NB4 (cell line): ENCODE results near the gene GATAD2B.

Experiments
- CTCF ChIP-seq: IDR thresholded peaks from one replicate; pipeline ENCODE4 v1.5.1; 2012; ENCODE audit warnings: low read depth, low read length
- MAX ChIP-seq: IDR thresholded peaks from 2 replicates; pipeline ENCODE4 v1.6.1; 2011; ENCODE audit warnings: low read depth, low read length
- POLR2A ChIP-seq: IDR thresholded peaks from 2 replicates; pipeline ENCODE4 v1.6.1; 2011; ENCODE audit warnings: mild to moderate bottlenecking; ENCODE audit not compliant: insufficient read length; ENCODE audit errors: extremely low read depth

- TF ChIP-seq CTCF (no peak), POLR2A (no peak), MAX (no peak)
Observed at GRCh38 chr1:153872331-153872730, 50.4 kb downstream of the GATAD2B start.
